OCI-LY7 (cell line): ENCODE data around the gene MACO1. TPM values are rescaled to one million over a fixed set of nuclear protein-coding genes. Genes with fewer than 3 reads are reported as not detected.

Experiments
- BruUV-seq: library from RNA; stranded (reverse); fragments of 400-500 nt; replicated peaks from 2 replicates; lab custom pipeline; 2021; lab: Mats Ljungman, UMichigan
- CTCF ChIA-PET: fragments of 300-600 bp; sonication (Branson Sonifier 250); formaldehyde crosslinking; loops from one replicate; lab custom pipeline; 2022; ENCODE audit warnings: antibody characterized with exemption; ENCODE audit not compliant: unreplicated experiment; lab: Charles Lee
- POLR2A ChIA-PET: fragments of 300-600 bp; sonication (Branson Sonifier 250); formaldehyde crosslinking; loops from one replicate; lab custom pipeline; 2022; ENCODE audit warnings: antibody characterized with exemption; lab: Charles Lee
- DNase-seq: peaks from one replicate; pipeline ENCODE4 v3.0.0-alpha.2; 2015; ENCODE audit warnings: low spot score
- H2AFZ ChIP-seq: fragments of 200-600 bp; sonication (generic), shearing (Covaris generic); 2 replicates; pipeline ENCODE4 v1.6.1; 2014; ENCODE audit warnings: mild to moderate bottlenecking, antibody characterized with exemption, low read length, moderate library complexity
- H3K27ac ChIP-seq: fragments of 200-600 bp; sonication (generic); 2 replicates; pipeline ENCODE4 v1.5.1; 2014; ENCODE audit warnings: mixed run types, low read depth, mild to moderate bottlenecking, moderate library complexity, low read length, inconsistent platforms; ENCODE audit not compliant: poor library complexity, severe bottlenecking
- H3K36me3 ChIP-seq: fragments of 200-600 bp; sonication (generic); 2 replicates; pipeline ENCODE4 v1.6.1; 2014; ENCODE audit warnings: mild to moderate bottlenecking, antibody characterized with exemption, low read length, moderate library complexity, mixed read lengths; ENCODE audit not compliant: insufficient read depth
- H3K4me1 ChIP-seq: fragments of 200-600 bp; sonication (generic); 2 replicates; pipeline ENCODE4 v1.5.1; 2014; ENCODE audit warnings: mild to moderate bottlenecking, low read length; ENCODE audit not compliant: insufficient read depth, poor library complexity, severe bottlenecking
- H3K4me2 ChIP-seq: fragments of 200-600 bp; sonication (generic); 2 replicates; pipeline ENCODE4 v1.6.1; 2014; ENCODE audit warnings: mild to moderate bottlenecking, low read length
- H3K4me3 ChIP-seq: fragments of 200-600 bp; sonication (generic); 2 replicates; pipeline ENCODE4 v1.5.1; 2014; ENCODE audit warnings: mild to moderate bottlenecking, low read depth, low read length; ENCODE audit not compliant: poor library complexity, severe bottlenecking
- H3K79me2 ChIP-seq: fragments of 200-600 bp; sonication (generic); 2 replicates; pipeline ENCODE4 v1.6.1; 2016; ENCODE audit warnings: low read depth, mild to moderate bottlenecking, low read length, moderate library complexity, mixed read lengths; ENCODE audit not compliant: insufficient read depth
- H3K9me2 ChIP-seq: fragments of 200-600 bp; sonication (generic); 2 replicates; pipeline ENCODE4 v1.6.1; 2016; ENCODE audit warnings: mild to moderate bottlenecking, low read length, mixed read lengths; ENCODE audit not compliant: insufficient read depth
- H3K9me3 ChIP-seq: fragments of 200-600 bp; sonication (generic); 2 replicates; pipeline ENCODE4 v1.6.1; 2014; ENCODE audit warnings: mild to moderate bottlenecking, mixed run types, low read length, mixed read lengths
- H4K20me1 ChIP-seq: fragments of 200-600 bp; sonication (generic); 2 replicates; pipeline ENCODE4 v1.6.1; 2014; ENCODE audit warnings: mild to moderate bottlenecking, antibody characterized with exemption, low read length, moderate library complexity, mixed read lengths; ENCODE audit not compliant: insufficient read depth
- EZH2phosphoT487 ChIP-seq: fragments of 200-600 bp; sonication (generic); IDR thresholded peaks from 2 replicates; pipeline ENCODE4 v1.6.1; 2018; ENCODE audit warnings: low read depth, borderline replicate concordance, mild to moderate bottlenecking, mixed run types, antibody characterized with exemption, low read length, moderate library complexity, mixed read lengths
- intact Hi-C: fragments of 100-400 bp; cut with micrococcal nuclease; formaldehyde crosslinking; loops from one replicate; pipeline ENCODE4 v1.10.0; 2022; ENCODE audit not compliant: unreplicated experiment
- total RNA-seq, 2 experiments: library from RNA; depleted of rRNA in 1 of 2; stranded (reverse); fragments of >200 nt in 1 of 2; shearing (Covaris generic) in 1 of 2; gene quantifications; 2 replicates each; pipeline ENCODE4 v1.2.3, GENCODE V29; 2014 to 2022
- TF ChIP-seq, protein P1 (sequence below): fragments of 200-600 bp; sonication (generic); conservative IDR thresholded peaks from 2 replicates; pipeline ENCODE4 v1.5.1; 2014; ENCODE audit warnings: mild to moderate bottlenecking, antibody characterized with exemption, low read length, moderate library complexity, mixed read lengths

The MACO1 gene
- total RNA-seq, 2 experiments from 2014 or later = 11.8 to 18.6 TPM

DNA sequence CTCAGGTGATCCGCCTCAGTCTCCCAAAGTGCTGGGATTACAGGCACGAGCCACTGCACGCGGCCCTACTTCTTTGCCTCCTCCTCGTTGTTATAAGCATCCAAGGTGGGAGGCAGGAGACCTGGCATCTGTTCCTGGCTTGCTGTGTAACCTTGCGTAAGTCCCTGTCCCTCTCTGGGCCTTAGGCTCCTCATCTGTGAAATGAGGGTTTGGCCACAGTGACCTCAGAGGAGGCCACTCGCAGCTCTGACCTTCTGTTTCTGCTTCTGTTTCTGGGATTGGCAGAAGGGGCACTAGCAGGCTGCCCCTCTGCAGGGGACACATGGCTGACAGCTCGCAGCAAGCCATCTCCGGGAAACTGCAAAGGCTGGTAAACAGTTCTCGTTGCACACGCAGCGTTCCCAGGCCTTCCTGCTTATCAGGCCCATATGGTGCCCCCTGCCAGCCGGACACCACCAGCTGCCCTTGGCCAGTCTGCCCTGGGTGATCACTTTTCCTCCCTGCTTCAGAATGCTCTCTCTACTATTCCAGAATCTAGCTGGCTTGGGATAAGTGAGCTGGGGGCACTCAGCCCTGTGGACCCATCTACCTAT, 110.1 kb downstream of the MACO1 start:
- Histone ChIP-seq H3K36me3 (no peaks in the 10 kb centered on the region), H2AFZ (no peak overlapping the region), H3K27ac (no peak overlapping the region), H4K20me1 (no peaks in the 10 kb centered on the region), H3K4me1 (peaks cover 22% of the 10 kb centered on the region), H3K4me2 (no peak overlapping the region), H3K9me3 (no peaks in the 10 kb centered on the region), H3K9me2 (no peaks in the 10 kb centered on the region), H3K79me2 (peaks cover 4% of the 10 kb centered on the region; the same call in 1 of the 2 replicates), H3K4me3 (no peak overlapping the region)
- TF ChIP-seq, protein P1, sequence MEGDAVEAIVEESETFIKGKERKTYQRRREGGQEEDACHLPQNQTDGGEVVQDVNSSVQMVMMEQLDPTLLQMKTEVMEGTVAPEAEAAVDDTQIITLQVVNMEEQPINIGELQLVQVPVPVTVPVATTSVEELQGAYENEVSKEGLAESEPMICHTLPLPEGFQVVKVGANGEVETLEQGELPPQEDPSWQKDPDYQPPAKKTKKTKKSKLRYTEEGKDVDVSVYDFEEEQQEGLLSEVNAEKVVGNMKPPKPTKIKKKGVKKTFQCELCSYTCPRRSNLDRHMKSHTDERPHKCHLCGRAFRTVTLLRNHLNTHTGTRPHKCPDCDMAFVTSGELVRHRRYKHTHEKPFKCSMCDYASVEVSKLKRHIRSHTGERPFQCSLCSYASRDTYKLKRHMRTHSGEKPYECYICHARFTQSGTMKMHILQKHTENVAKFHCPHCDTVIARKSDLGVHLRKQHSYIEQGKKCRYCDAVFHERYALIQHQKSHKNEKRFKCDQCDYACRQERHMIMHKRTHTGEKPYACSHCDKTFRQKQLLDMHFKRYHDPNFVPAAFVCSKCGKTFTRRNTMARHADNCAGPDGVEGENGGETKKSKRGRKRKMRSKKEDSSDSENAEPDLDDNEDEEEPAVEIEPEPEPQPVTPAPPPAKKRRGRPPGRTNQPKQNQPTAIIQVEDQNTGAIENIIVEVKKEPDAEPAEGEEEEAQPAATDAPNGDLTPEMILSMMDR = no peak
- TF ChIP-seq EZH2phosphoT487 = no peak
- BruUV-seq = no TSS peak
- DNase-seq = no peak
- ChIA-PET POLR2A (no interaction called here), CTCF (no interaction called here)
- intact Hi-C loops = no loop called here

- H3K9me3 ChIP-seq = no peaks in the 10 kb centered on the region
- no peak overlapping the region for H3K4me2 ChIP-seq
- intact Hi-C loops = no loop called here
- POLR2A ChIA-PET = no interaction called here
- BruUV-seq = no TSS peak
- H3K9me2 ChIP-seq = no peaks in the 10 kb centered on the region
- no peaks in the 10 kb centered on the region for H4K20me1 ChIP-seq
- H3K36me3 ChIP-seq = no peaks in the 10 kb centered on the region
- peaks cover 28% of the 10 kb centered on the region for H3K4me1 ChIP-seq
- H3K27ac ChIP-seq = no peak overlapping the region
- CTCF ChIA-PET = no interaction called here
- TF ChIP-seq, protein P1 = no peak
- no peak for TF ChIP-seq EZH2phosphoT487
- DNase-seq = no peak
- H2AFZ ChIP-seq = no peak overlapping the region
- no peak overlapping the region for H3K4me3 ChIP-seq
- peaks cover 4% of the 10 kb centered on the region; the same call in 1 of the 2 replicates for H3K79me2 ChIP-seq
These were observed 110.7 kb downstream of the MACO1 start for GRCh38 chr1:25541425-25541824.

DNA sequence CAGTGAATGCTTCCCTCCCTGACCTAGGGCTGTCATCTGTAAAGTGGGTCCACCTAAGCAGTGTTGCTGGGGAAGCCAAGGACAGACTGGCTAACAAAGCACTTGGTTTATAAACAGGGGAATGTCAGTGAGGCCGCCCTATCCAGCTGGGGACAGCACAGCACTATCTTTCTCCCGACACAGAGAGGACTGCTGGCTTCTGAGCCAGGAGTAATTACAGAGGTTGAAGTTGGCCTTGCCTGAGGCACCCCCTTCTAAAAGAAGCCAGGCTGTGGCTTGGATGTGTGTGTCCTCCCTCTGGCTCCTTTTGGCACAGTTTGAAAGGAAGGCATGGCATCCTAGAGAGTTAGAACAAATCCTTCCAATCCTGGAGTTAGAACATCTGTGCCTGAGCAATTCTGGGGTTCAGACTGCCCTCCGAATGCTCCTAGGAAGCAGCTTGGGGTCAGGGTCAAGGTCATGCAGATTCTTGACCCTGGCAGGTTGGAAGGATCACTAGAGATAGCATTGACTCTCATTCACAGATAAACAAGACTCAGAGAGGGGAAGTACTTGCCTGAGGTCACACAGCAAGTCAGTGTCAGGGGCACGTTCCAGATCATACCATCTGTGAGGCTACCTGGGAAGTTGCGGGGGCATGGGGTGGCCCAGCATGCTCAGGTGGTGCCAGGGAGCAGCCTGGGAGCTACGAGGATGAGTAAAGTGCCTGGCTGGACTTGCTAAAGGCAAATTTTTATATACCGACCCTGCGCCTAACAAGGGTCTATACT, 111.4 kb downstream of the MACO1 start:
- H3K4me1 ChIP-seq = peaks cover 25% of the 10 kb centered on the region
- peaks cover 4% of the 10 kb centered on the region; the same call in 1 of the 2 replicates for H3K79me2 ChIP-seq
- intact Hi-C loops = no loop called here
- no peak overlapping the region for H3K4me2 ChIP-seq
- ChIA-PET POLR2A (interaction anchor here (1.5 kb wide), 1 partner anchor 21 kb away, joined by 4 read pairs; no protein-coding TSS in a partner anchor), CTCF (no interaction called here)
- no peak overlapping the region for H2AFZ ChIP-seq
- H3K36me3 ChIP-seq = no peaks in the 10 kb centered on the region
- H4K20me1 ChIP-seq = no peaks in the 10 kb centered on the region
- no peak for TF ChIP-seq EZH2phosphoT487
- TF ChIP-seq, protein P1 = no peak
- no TSS peak for BruUV-seq
- no peak overlapping the region for H3K4me3 ChIP-seq
- no peaks in the 10 kb centered on the region for H3K9me2 ChIP-seq
- no peak for DNase-seq
- H3K27ac ChIP-seq = no peak overlapping the region
- no peaks in the 10 kb centered on the region for H3K9me3 ChIP-seq
